CMK (cell line): ENCODE data around the gene CD81.

Experiments
- DNase-seq: peaks from one replicate; pipeline ENCODE4 v3.0.0-alpha.2; 2010; ENCODE audit warnings: low read depth

CD81 gene

DNA sequence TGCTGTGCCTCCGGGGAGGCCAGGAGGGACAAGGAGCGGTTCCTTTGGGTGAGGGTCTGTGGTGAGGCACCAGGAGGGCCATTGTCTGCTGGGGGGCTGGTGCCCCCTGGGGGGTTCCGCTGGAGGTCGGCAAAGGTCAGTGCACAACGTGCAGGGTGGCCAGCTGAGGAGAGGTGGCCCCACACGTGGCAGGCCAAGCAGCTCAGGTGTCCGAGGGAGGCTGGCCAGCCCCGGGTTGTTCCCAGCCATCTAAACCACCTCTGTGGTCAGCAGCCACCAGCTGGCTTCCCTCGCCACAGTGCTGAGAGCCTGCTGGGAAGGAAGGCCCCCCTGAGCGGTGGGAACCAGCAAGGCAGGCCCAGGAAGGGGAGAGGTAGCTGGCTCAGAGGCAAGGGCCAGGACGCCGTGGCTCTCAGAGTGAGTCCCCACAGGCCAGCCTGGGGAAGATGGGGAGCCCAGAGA lies 27.7 kb downstream of the CD81 start:
- DNase-seq, result no peak

DNA sequence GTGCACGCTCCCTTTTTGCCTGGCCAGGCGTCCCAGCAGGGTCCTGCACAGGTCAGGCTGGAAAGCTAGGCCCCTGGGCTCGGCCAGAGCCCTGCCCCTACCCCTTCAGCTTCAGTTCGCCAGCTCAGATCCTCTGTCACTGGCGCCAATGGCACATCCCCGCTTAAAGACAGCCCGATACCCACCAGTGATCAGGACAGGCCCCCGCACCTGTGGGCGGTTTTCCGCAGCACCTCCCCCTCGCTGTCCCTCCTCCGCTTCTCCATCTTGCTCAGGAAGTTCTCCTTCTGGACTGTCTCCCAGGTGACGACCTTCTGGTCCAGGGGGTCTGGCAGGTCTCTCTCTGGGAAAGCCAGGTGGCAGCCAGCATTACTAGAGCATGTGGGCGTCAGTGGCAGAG lies 29.3 kb downstream of the CD81 start:
- DNase-seq, result no peak

DNA sequence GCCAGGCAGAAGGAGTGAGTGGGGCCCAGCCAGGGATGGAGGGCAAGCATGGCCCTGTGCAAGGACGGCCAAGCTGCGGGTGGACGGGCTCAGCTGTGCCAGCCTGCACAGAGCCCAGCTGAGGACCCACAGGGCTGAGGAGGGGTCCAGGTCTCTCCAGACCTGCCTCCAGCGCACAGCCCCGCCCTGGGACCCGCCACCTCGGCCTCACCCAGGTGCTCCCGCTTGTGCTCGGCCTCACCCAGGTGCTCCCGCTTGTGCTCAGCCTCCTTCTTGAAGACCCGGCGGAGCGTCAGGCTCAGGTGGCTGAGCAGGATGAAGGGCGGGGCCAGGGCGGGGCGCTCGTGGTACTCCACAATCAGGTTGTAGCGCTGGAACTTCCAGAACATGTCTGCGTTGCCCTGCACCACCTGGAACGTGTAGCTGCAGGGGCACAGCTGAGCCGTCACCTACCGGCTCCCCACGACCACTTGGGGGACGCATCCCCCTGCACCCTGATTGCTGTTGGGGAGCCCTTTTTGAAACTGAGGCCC lies 29.8 kb downstream of the CD81 start:
- DNase-seq, result no peak

DNA sequence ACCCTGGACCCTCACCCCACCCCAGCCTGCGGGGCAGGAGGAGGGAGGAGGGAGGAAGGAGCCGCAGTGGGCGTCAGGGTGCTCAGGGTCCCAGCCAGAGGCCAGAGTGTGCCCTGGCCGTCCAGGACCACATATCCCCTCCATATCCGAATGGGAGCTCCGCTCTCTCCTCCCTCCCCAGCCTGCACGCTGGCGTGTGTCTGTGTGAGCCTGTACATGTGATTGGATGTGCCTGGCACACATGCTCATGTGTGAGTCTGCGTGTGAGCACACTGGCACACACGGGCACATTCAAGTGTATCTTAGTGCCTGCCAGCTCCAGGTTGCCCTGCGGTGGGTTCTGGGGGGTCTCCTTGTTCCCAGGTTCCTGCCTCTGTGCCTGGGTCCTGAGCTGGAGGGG lies 31.6 kb downstream of the CD81 start:
- no peak for DNase-seq

DNA sequence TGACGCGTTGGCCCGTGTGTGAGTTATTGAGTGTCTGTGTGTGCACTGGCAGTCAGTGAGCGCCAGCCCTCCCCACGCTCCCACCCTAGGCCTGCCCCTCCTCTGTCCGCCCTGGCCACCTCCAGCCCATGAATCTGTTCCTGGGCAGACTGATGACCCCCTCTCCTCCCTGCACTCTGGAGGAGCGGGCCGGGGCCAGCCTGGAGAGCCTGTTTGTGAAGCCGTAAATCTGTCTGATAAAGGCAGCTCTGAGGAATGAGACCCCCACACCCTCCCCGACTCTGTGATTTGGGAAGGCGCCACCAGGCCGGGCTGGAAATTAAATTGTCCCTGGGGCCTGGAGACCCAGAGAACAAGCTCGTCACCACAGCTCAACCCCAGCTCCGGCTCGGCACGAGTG lies 32.0 kb downstream of the CD81 start:
- no peak for DNase-seq

DNA sequence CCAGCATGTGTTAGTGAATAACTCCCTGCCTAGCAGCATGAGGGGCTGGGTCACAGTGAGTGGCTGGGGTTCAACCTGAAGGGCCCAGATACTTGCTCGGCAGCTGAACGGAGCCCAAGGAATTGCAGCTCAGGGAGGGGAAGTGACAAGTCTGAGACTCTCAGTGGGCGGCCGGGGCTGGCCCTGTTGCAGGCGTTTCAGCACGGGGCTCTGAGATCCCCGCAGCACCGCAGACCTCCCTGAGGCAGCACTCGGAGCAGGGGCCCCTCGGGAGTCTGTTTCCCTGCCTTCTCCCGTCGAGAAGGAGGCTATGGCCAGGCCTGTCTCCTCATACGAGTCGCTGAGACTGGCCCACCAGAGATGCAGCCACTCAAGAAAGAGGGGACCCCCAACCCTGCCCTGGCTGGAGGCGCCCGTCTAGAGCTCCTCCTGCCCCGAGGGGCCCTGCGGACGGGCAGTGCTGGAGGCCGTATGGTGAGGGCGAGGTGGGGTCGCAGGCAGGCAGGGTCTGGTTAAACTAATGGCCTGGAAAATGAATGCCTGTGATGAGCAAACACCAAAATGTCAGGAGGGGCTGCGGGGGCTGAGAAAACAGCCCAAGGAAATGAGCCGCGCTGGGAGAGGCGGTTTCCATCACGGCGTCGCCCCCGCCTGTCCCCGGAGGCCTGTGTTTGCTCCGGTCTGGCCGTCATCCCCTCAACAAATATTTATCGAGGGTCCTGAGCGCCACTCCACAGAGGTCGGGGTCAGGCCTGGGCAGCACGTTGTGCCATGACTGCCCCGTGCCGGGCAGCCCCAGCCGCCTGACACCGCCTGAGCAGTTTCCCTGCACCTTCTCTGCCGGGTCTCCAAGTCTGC lies 32.7 kb downstream of the CD81 start:
- DNase-seq, result no peak

DNA sequence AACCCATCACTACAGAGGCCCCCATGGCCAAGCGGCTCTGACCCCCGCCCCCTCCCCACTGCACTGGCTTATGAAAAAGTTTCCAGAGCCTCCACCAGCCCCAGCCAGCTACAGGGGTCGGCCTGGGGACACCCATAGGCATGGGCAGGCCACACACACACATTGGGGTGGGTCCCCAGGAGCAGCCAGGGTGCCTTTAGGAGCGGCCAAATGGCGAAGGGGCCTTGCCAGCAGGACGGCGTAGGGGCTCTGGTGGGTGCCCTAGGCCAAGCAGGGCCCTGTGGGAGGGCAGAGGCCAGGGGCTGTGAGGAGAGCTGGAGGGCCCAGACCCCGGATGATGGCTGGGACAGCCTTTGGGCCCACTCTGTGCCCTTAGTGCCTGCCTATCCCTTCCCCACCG lies 33.5 kb downstream of the CD81 start:
- DNase-seq, result no peak

DNA sequence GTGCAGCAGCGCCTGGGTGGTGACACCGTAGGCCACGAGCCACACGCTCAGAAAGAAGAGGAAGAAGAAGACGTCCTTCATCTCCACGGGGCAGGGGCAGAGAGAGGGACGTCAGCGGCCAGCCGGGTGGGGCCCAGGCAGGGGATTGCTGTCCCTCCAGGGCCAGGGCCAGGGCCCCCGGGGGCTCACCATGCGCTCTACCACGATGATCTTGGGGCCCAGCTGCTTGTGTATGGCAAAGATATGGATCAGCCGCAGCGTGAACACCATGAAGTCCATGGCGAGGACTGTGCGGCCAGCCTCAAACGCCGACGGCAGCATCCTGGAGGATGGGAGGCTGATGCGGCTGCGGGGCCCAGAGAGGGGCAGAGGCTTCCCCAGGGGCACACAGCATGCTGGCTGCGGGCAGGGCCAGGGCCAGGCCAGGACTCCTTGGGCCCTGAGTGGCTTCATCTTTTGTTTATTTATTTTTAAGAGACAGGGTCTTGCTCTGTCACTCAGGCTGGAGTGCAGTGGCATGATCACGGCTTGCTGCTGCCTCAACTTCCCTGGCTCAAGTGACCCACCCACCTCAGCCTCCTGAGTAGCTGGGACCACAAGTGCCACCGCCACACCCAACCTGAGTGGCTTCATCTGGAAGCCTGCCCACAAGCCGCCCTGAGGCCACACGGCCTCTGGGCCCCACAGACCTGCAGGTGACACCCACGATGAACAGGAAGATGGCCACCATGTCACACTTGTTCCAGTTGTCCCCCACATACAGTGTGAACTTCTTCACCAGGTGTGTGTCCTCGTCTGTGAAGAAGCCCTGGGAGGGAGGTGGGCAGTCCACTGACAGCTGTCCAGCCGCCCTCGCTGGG lies 34.6 kb downstream of the CD81 start:
- no peak for DNase-seq

DNA sequence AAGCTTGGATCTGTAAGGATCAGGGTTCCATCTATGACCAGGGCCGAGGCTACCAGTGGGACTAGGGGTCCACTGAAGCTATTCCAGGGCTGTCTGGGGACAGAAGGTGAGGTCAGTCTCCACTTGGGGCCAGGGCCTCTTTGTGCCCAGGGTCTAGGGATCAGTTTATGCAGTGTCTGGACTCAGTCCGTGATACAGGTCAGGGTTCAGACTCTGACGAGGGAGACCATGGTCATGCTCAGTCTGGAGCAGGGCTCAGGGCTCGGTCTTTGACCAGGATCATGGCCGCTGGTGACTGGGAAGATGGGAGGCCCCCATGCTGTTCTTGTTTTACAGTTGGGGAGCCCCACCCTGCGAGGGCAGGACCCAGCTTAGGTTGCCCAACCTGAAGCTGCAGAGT lies 35.2 kb downstream of the CD81 start:
- no peak for DNase-seq

DNA sequence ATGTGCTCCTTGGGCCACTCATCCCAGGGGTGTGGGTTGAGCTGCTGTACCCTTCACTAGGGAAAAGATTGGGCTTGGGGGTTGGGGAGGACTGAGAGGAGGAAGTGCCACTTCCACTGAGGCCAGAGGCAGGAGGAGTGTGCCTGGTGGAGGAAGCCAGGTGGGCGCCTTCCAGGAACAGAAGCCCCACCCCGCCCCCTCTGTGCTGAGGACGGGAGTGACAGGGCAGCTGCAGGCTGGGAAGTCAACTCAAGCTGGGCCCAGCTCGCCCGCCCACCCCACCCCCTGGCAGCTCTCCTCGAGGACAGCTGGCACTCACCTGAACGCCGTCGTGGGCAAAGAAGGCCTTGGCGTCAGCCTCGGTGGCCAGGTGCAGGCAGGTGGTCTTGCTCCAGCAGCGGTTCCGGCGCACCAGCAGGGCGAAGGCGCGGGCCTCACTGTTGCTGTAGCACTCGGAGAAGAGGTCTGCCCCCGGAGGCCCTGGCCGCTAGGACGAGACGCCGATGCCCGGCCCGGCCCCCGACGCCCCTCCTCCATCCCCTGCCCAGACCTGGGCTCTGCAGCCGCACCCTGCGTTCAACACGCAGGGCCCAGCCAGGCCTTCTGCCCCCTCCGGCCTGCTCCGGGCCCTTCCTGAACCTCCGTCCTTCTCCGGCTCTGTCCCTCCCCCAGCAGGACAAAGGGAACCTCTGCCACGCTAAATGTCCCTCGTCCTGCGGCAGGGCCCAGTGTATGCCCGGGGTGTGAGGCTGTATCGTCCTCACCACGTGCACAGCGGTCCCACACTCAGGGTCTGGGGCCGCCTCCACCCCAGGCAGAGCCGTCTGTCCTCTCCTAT lies 36.9 kb downstream of the CD81 start:
- no peak for DNase-seq

DNA sequence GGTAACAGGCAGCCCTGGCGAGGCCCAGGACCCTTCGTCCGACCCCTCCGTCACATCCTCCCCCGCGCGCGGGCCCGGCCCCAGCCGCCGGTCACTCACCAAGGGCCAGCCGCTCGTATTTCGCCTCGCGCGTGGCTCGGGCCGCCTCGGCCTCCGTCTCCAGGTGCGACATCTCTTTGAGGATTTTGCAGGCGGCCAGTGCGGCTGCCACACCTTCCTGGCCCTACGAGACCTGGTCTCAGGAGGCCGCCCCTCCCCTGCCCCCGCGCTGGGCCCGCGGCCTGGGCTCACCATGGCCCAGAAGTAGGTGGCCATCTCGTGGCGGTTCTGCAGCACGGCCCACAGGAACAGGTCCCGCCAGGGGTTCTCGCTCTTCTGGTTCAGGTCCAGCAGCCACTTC lies 37.5 kb downstream of the CD81 start:
- no peak for DNase-seq

DNA sequence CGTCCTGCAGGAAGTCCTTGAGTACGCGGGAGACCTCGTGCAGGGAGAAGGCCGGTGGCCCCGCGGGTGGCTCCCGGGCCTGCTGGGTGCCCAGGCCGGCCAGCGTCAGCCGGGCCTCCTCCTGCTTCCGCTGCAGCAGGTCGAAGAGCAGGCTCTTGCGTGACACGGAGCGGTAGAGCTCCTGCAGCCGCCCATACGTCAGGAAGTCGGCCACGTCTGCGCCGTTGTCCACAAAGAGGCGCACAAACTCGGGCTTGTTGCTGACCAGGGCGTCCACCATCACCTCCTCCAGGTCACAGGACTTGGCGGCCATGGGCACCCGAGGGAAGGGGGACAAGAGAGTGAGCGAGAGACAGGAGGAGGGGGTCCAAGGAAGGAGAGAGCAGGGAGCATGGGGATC lies 38.1 kb downstream of the CD81 start:
- DNase-seq, result no peak

DNA sequence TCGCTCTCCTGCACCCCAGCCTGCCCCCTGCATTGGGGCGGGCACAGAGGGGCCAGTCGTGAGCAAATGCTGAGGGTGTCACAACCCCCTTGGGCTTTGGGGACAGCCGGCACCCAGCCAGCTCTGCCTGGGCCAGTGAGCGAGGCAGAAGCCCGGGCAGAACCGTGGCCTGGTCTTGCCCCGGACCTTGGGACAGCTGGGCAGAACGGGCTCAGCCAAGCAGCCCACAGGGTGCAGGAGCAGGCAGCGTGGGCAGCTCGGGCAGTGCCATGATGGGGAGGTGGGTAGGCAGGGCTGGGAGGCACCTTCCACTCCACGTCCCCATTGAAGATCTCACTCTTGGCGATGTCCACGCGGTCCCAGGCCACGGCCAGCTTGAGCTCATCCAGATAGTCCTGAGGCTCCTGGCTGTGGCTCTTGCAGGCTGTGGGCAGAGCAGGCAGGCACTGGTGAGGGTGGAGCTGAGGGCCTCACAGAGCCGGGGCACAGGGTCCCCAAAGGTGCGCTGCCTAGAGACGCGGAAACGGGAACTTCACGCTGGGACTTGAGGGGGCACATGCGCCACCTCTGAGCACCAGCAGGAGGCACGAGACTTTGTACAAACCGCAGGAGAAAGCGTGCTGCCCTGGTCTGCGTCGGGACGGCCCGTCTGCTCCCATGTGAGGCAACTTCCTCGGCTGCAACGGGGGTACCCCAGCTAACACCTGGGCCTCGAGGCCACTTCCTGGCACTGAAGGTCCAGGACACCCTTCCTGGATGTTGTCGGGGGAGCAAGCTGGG lies 38.7 kb downstream of the CD81 start:
- DNase-seq, result no peak

DNA sequence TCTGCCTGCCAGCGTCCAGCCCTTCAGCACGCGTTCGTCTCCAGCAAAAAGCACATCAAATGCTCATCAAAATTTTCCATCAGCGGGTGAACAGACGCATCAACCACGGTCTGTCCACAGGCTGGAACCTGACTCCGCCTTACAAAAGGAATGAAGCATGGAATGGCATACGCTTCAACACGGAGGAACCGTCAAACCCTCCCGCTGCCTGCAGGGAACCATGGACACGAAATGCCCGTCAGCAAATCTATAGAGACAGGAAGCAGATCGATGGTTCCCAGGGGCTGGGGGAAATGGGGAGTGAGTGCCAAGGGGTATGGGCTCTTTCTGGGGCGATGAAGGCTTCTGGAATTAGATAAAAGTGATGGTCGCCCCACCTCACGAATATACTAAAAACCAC lies 39.7 kb downstream of the CD81 start:
- DNase-seq, result no peak

DNA sequence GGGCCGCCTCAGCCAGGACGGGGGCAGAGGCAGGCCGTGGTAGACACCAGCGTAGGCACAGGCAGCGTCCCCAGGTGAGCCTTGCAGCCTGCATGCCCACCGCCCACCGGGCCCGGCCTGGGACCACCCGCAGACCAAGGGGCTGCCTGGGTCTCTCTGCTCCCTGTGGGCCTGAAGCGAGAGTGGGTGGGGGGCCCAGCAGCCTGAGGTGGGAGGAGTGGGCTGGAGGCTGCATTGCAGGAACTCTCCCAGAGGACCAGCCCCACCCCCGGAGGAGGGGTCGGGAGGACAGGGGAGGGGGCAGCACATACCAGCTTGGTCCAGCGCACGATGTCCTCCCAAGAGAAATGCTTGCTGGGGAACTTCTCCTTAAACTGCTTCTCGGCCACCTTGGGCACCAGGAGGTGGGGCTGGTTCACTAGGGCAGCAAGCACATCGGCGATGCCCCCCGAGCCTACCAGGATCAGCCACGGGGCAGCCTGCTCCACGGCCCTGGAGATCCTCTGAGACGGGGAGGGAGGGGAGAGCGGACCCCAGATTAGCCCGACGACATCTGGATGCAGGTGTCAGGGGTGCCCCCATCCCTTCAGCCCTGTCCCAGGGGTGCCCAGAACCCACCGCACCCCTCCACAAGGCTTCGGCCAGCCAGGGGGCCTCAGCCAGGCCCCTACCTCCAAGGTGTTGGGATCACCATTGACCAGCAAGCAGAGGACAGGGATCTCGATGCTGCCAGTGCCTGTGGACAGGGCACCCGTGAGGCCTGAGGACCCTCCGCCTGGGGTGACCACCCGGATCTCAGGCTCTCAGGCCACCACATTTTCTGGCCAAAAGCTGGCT lies 41.0 kb downstream of the CD81 start:
- DNase-seq, result no peak

DNA sequence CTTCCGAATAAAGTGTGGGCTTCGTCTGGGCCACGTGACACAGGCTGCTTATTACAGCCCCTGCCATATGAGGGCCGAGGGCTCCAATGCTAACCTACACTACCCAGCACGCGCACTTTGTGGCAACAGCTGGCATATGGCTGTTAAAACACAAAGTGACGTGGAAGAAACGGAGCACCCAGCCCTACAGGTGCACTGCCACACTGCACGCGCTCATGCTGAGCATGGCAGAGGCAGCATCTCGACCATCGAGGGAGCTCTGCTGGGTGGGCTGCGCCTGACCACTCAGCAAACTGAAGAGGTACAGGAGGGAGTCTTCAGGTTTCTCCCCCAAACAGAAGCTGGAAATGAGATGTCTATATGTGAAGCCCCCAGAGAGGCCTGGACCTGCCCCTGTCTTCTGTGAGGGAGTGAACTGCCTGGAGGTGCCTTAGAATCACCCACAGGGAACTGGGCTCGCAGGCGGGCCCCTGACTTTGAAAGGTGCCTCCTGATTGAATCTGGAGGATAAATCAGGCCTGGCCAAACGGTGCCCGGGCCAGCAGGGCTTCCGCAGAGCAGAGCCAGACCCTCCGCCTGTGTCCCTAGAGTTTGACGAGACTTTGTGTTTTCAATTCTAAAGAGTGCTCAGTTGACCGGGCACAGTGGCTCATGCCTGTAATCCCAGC lies 41.7 kb downstream of the CD81 start:
- DNase-seq, result no peak

DNA sequence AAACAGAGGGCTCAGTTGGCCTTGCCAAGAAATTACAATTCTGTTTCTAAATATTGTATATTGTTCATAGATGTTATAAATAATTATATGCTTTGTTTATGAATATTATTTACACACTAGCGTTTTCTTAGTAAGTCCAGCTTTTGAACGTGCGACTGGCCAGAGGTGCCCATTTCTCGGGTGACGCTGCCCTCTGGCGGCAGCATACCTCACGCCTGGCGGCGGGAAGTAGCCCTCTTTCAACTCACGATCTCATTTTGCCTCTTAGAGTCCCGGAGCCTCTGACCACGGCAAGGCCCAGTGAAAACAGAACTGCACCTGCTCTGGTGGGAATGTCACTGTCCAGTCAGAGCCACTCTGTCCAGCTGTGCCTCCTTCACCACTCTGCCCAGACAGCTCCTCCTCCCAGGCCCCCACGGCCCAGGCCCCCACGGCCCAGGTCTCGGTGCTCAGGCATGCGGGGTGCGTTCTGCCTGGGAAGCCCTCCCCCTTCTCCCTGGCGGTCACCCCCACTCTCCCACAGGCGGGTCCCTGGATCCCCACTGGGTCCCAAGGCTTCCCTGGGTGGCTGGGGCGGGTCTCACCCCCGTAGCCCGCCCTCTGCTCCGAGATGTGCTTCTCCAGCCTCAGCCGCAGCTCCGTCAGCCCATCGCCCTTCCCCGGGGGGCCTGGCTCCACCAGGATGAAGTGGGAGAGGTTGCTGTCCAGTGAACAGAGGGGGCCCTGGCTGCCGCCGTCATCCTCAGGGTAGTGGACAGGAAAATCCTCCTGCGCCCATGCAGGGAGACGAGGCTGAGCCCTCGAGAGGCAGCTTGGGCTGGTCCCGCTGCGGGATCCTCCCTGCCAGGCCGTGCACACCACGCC lies 42.8 kb downstream of the CD81 start:
- peak; percentile 29 for DNase-seq

DNA sequence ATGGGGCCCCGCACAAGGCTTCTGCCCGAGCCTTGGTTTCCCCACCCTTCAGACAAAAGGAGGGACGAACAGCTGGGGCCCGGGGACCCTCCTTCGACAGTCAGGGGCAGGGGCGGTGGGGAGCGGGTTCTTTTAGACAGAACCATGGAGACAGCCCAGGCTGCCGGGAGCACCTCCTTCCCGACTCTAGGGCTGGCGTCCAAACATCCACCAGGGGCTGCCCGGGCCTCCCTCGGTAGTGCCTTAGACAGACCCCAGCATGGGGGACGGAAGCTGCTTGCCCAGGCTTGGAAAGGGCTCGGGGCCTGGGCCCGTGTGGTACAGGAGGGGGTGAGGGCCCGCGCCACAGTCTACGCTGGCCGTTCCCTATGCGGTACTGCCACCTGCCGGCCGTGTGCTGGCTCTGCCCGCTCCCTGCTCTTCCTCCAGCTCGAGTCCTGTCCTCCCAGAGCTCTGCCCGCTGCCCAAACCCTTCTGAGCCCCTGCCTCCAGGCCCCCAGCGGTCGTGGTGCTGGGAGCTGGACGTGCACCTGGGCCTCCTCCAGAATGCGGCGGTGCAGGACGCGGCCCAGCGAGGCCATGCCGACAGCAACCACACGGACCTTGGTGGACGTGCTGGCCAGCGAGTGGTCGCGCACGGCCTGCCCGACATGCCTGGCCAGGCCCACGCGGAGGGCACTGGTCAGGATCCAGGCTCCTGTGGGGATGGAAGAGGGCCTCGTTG lies 43.6 kb downstream of the CD81 start:
- DNase-seq, result no peak
